Calu3 (cell line): ENCODE data around the gene AKAP11. TPM values are rescaled to one million over a fixed set of nuclear protein-coding genes. Genes with fewer than 3 reads are reported as not detected.

Experiments
- BruUV-seq: library from RNA; stranded (reverse); fragments of 400-500 nt; replicated peaks from 2 replicates; lab custom pipeline; 2021; lab: Mats Ljungman, UMichigan
- CTCF ChIA-PET: fragments of 300-600 bp; sonication (Branson Sonifier 250); formaldehyde crosslinking; loops from one replicate; lab custom pipeline; 2022; ENCODE audit warnings: antibody characterized with exemption; lab: Charles Lee
- DNase-seq: peaks from one replicate; pipeline ENCODE4 v3.0.0; 2022
- H3K27ac Mint-ChIP-seq: one replicate; pipeline ENCODE4 v1.8.0; 2022; ENCODE audit warnings: mixed read lengths; ENCODE audit not compliant: unreplicated experiment
- H3K27me3 Mint-ChIP-seq: one replicate; pipeline ENCODE4 v1.8.0; 2022; ENCODE audit warnings: mixed read lengths; ENCODE audit not compliant: unreplicated experiment
- H3K36me3 Mint-ChIP-seq: one replicate; pipeline ENCODE4 v1.8.0; 2022; ENCODE audit warnings: mild to moderate bottlenecking, moderate library complexity, mixed read lengths; ENCODE audit not compliant: insufficient read depth, unreplicated experiment
- H3K4me1 Mint-ChIP-seq: one replicate; pipeline ENCODE4 v1.8.0; 2022; ENCODE audit warnings: mild to moderate bottlenecking, low read depth, mixed read lengths; ENCODE audit not compliant: unreplicated experiment
- H3K4me3 Mint-ChIP-seq: one replicate; pipeline ENCODE4 v1.8.0; 2022; ENCODE audit warnings: mild to moderate bottlenecking, low read depth, moderate library complexity, mixed read lengths; ENCODE audit not compliant: unreplicated experiment
- H3K9me3 Mint-ChIP-seq: one replicate; pipeline ENCODE4 v1.8.0; 2022; ENCODE audit warnings: low read depth, mixed read lengths; ENCODE audit not compliant: unreplicated experiment
- CTCF ChIP-seq: fragments of 200-600 bp; IDR thresholded peaks from one replicate; pipeline ENCODE4 v1.8.0; 2022; ENCODE audit warnings: antibody characterized with exemption; ENCODE audit not compliant: unreplicated experiment
- intact Hi-C: fragments of 100-400 bp; cut with micrococcal nuclease; formaldehyde crosslinking; loops from one replicate; pipeline ENCODE4 v1.10.0; 2022; ENCODE audit not compliant: unreplicated experiment
- total RNA-seq: library from RNA; stranded (reverse); gene quantifications from 2 replicates; pipeline ENCODE4 v1.2.3, GENCODE V29; 2022

Gene AKAP11
- total RNA-seq, 1 experiment from 2014 or later = 14.2 TPM

- Mint-ChIP-seq H3K36me3 (no peaks in the 10 kb centered on the region), H3K4me1 (no peaks in the 10 kb centered on the region), H3K27me3 (peaks cover 43% of the 10 kb centered on the region), H3K4me3 (no peak overlapping the region), H3K27ac (no peak overlapping the region), H3K9me3 (no peaks in the 10 kb centered on the region)
- TF ChIP-seq CTCF = no peak
- CTCF ChIA-PET = no interaction called here
- intact Hi-C loops = no loop called here
- DNase-seq = no peak
- BruUV-seq = no TSS peak
Observed at GRCh38 chr13:42354241-42355091, 82.5 kb downstream of the AKAP11 start.

- DNase-seq = no peak
- intact Hi-C loops = no loop called here
Observed at GRCh38 chr13:42355092-42355485, 83.1 kb downstream of the AKAP11 start.

GRCh38 chr13:42355491-42356183 lies 83.7 kb downstream of the AKAP11 start:
- no peak overlapping the region for H3K4me3 Mint-ChIP-seq
- no peak overlapping the region for H3K27ac Mint-ChIP-seq
- intact Hi-C loops = no loop called here
- H3K27me3 Mint-ChIP-seq = peaks cover 32% of the 10 kb centered on the region
- CTCF ChIA-PET = no interaction called here
- no peaks in the 10 kb centered on the region for H3K4me1 Mint-ChIP-seq
- no peak for DNase-seq
- H3K9me3 Mint-ChIP-seq = no peaks in the 10 kb centered on the region
- no TSS peak for BruUV-seq
- H3K36me3 Mint-ChIP-seq = no peaks in the 10 kb centered on the region
- TF ChIP-seq CTCF = no peak

More at GRCh38 chr13:42355092-42355485, 83.1 kb downstream of the AKAP11 start:
- no TSS peak for BruUV-seq
- Mint-ChIP-seq H3K4me1 (no peaks in the 10 kb centered on the region), H3K9me3 (no peaks in the 10 kb centered on the region), H3K36me3 (no peaks in the 10 kb centered on the region), H3K4me3 (no peak overlapping the region), H3K27me3 (peaks cover 37% of the 10 kb centered on the region), H3K27ac (no peak overlapping the region)
- no peak for TF ChIP-seq CTCF
- CTCF ChIA-PET = no interaction called here

- Mint-ChIP-seq H3K36me3 (no peaks in the 10 kb centered on the region), H3K4me1 (no peaks in the 10 kb centered on the region), H3K4me3 (no peak overlapping the region), H3K9me3 (no peaks in the 10 kb centered on the region), H3K27ac (no peak overlapping the region), H3K27me3 (peaks cover 27% of the 10 kb centered on the region)
- no TSS peak for BruUV-seq
- TF ChIP-seq CTCF = no peak
- DNase-seq = no peak
- intact Hi-C loops = no loop called here
- CTCF ChIA-PET = no interaction called here
Observed at GRCh38 chr13:42356184-42356575, 84.2 kb downstream of the AKAP11 start.
